HL-60/S4 treated with retinoic acid at 250 ng/mL for 4 days and 3 days (cell line): ENCODE results near the gene RALGAPB.
"Not testable (repeated sequence)": the region's sequence is repeated elsewhere in the genome, so short reads cannot be mapped to it uniquely, and the experiment has no call there.

Experiments used
- in situ Hi-C: fragments of 300-500 bp; cut with MboI; formaldehyde crosslinking; loops from 2 replicates; pipeline ENCODE4 v1.7.0; 2022; ENCODE audit warnings: low sequenced_read_pairs

RALGAPB gene

GRCh38 chr20:38581013-38581412 is 108.4 kb downstream of the RALGAPB start, which contains the start of gene ADIG:
TSS of gene ADIG (plus strand) at chr20:38581197. CDS start at chr20:38581251, 54 bp downstream.
- in situ Hi-C loops, result no loop called here

GRCh38 chr20:38581830-38582358 is 109.3 kb downstream of the RALGAPB start:
- in situ Hi-C loops, result no loop called here

GRCh38 chr20:38583306-38583705 is 110.7 kb downstream of the RALGAPB start:
- in situ Hi-C loops, result no loop called here

DNA sequence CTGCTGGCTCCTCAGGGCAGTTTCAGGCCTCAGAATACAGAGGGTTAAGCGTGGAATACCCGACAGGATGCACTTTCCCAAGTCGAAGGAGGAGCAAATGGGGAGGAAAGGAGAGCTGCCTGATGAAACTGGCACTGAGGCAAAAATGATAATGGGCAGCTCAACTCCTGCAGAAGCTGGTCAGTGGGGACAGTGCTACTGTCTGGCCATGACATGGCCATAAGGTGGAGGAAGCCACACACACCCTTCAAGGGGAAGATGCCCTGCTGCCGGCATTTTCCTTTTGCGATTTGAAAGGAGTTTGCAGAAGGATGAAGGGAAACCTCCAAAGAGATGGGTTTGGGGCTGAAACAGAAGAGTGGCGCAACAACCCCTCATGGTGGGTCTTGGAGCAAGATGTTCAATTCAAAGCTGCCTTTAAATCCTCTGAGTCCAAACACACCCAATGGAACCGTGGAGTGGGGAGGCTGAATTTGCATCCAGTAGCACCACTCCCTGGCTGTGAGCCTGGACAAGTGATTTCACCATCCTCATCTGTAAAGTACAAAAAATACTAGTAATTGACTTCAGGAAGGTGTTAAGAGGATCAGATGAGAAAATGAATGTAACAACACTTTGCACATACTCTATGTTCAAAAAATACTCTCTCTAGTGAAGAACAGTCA is 111.6 kb downstream of the RALGAPB start:
- in situ Hi-C loops, result no loop called here

GRCh38 chr20:38585404-38586180 is 112.9 kb downstream of the RALGAPB start:
- in situ Hi-C loops, result no loop called here

DNA sequence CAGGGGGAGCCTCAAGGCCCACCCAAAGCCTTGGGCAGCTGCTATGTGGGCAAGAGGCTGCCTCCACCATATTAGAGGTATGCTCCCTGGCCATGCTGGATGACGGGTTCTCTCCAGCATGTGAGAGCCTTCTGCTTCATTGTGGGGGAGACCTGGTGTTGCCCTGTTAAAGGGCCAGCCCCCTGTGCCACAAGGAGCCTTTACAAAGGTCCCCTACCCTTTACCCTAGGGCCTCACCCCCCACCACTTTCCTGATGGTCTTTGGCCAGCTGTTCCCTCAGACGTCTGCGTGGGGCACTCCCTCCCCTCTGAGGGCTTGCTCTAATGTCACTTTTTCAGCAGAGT is 113.5 kb downstream of the RALGAPB start:
- in situ Hi-C loops, result no loop called here

DNA sequence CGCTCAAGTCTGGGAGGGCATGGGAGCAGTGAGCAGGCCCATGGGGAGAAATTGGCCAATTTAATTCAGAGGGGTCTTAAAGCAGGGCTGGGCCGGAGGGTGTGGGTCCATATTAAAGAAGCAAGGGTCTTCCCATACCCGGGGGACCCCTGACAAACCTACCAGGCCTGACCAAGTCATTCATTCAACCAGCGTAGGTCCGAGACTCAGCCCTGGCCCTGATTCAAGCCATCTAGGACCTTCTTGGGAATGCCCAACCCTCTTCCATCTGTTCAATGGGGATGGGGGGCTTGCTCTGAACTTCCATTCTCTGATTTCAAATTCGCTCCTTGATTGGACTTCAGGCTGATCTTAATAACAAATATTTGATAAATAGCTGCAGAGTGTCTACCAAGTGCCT is 115.7 kb downstream of the RALGAPB start:
- in situ Hi-C loops, result no loop called here

GRCh38 chr20:38589351-38589750 is 116.7 kb downstream of the RALGAPB start:
- in situ Hi-C loops, result no loop called here

- in situ Hi-C loops, result no loop called here
Measured at GRCh38 chr20:38589967-38590675, 117.5 kb downstream of the RALGAPB start.

DNA sequence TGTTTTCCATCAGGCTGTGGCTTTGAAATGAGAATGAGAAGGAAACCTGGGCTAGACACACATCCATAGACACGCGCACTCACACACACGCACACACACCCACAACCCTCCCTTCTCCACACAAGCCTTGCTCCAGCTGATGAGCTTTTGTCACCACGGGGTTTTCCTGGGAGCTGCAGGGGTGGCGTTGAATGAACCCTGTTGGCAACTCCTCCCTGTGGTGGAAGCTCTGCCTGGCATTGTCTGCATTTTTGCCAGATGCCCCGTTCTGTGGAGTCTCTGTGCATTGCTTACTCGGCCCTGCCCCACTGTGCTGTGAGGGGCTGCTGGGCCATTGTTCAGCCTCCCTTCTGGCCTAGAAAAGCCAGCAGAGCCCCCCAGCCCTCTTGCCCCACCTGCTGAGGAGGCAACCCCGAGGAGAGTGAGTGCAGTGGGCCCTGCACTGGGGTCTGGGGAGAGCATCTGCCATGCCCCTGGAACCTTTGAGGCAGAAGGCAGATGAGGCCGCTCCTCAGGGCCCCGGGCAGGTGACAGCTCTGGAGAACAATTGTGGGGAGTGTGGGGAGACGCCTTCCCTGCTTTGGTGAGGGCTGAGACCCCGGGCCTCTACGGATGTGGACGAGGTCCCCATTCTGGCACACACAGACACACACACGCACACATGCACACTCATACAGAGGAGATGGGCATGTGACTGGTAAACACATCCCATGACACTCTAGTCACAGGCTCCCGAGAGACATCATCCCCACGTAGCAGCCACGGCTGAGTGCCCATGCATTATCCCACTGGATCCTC is 118.2 kb downstream of the RALGAPB start:
- in situ Hi-C loops, result no loop called here

DNA sequence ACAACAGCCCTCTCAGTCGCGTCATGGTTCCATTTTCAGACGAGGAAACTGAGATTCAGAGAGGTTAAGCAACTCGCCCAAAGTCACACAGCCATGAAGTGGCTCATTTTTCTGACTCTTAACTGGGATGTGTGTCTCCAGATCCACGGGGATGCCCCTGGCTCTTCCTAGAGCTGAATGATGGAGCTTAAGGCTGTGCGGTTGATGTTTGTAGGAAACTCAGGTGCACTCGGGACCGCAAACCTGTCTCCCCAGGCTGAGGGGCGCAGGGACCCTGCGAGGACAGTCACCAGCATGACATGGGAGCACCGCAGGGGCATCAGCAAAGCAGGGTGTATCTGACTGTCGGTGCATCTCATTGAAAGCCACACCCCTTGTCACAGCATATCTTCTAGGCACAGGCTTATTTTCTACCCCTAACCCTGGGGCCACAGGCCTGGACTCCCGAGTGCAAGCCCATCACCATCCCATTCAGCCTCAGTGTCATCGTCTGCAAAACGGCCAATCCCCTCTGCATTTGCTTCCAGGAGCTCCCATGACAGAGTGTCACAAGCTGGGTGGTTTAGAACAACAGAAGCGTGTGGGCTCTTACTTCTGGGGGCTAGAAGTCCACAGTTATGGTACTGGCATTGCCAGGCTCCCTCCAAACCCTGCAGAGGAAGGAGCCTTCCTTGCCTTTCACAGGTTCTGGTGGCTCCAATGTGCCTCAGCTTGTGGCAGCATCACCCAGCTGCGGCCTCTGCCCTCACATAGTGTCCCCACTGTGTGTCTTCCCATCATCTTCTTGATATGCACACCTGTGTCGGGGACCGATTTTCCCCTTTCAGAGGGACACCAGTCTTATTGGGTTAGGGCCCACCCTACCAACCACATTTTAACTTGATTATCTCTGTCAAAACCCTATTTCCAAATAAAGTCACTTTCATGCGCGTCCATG is 119.1 kb downstream of the RALGAPB start:
- in situ Hi-C loops, result no loop called here

DNA sequence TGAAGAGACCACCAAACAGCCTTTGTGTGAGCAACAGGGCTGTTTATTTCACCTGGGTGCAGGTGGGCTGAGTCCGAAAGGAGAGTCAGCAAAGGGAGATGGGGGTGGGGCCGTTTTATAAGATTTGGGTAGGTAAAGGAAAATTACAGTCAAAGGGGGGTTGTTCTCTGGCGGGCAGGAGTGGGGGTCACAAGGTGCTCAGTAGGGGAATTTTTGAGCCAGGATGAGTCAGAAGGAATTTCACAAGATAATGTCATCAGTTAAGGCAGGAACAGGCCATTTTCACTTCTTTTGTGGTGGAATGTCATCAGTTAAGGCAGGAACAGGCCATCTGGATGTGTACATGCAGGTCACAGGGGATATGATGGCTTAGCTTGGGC is 119.8 kb downstream of the RALGAPB start:
- in situ Hi-C loops, result not testable (repeated sequence)

DNA sequence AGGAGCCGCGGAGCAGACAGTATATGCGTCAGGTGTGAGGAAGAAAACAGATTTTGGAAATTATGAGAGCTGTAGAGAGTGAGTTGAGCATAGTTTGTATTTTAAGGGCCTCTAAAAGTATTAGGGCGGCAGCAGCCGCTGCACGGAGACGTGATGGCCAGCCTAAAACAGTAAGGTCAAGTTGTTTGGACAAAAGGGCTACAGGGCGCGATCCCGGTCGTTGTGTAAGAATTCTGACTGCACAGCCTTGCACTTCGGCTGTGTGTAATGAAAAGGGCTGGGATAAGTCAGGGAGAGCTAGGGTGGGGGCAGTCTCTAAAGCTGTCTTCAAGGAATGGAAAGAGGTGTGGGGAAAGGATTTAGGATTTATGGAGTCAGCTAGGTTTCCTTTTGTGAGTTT is 121.6 kb downstream of the RALGAPB start:
- in situ Hi-C loops, result not testable (repeated sequence)

- in situ Hi-C loops, result not testable (repeated sequence)
Measured at GRCh38 chr20:38595886-38596285, 123.2 kb downstream of the RALGAPB start.

DNA sequence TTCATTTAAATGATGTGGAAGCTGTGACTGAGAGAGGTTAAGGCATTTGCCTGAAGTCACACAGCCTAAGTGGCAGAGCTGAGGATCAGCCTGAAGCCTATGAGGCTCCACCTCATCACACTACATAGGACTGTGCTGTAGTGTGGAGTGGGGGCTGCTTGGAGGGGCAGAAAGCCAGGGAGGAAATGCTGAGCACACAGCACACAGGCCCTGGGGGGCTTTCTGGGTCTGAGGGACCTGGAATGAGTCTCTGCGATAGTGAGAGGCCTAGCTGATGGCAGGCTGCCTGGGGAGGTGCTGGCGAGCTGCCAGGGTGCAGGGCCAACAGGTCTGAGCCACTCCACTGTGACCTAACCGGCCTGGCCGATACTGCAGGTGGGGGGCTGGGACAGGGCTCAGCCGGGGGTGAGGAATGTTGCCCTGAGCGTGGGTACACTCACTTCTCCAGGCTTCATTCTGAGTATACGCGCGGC is 126.8 kb downstream of the RALGAPB start:
- in situ Hi-C loops, result no loop called here

- in situ Hi-C loops, result no loop called here
Measured at GRCh38 chr20:38600057-38600456, 127.4 kb downstream of the RALGAPB start.

- in situ Hi-C loops, result no loop called here
Measured at GRCh38 chr20:38601216-38602184, 128.9 kb downstream of the RALGAPB start, which contains the start of gene ARHGAP40. TSS of gene ARHGAP40 (plus strand) at chr20:38601809.

GRCh38 chr20:38602185-38602581 is 129.5 kb downstream of the RALGAPB start:
- in situ Hi-C loops, result no loop called here
